ENCODE measurements around the gene PRR36. TPM values are rescaled to one million over a fixed set of nuclear protein-coding genes. Genes with fewer than 3 reads are reported as not detected.

PRR36 gene
- total RNA-seq, 1 donor, result not detected

GRCh38 chr19:7833225-7834099 is 40.7 kb downstream of the PRR36 start:
- Histone ChIP-seq H3K4me2 (ENCODE audit: insufficient read depth, low read length) (no peak overlapping the region), H2AFZ (ENCODE audit: low read length) (no peak overlapping the region), H3K79me2 (ENCODE audit: insufficient read depth, low read length) (peaks cover 43% of the 10 kb centered on the region), H3K36me3 (ENCODE audit: insufficient read depth, low read length) (no peaks in the 10 kb centered on the region), H3K27ac (ENCODE audit: low read depth, low read length) (peak overlapping the region; percentile 20), H3K9me3 (ENCODE audit: low read depth, low read length) (no peaks in the 10 kb centered on the region), H3K4me3 (ENCODE audit: insufficient read depth, low read length) (no peak overlapping the region), H4K20me1 (ENCODE audit: insufficient read depth, low read length) (peaks cover 12% of the 10 kb centered on the region), H3K27me3 (ENCODE audit: insufficient read depth, low read length) (no peaks in the 10 kb centered on the region), H3K4me1 (ENCODE audit: insufficient read depth, low read length) (peaks cover 28% of the 10 kb centered on the region)
- no peak for DNase-seq (ENCODE audit: insufficient read length, low spot score, missing footprints)
- no peak for TF ChIP-seq CTCF (IDR thresholded peaks at IDR 0.05; ENCODE audit: extremely low read depth, low read depth, low read length)

- no peak overlapping the region for H3K4me2 ChIP-seq (ENCODE audit: insufficient read depth, low read length)
- H4K20me1 ChIP-seq (ENCODE audit: insufficient read depth, low read length), result peaks cover 12% of the 10 kb centered on the region
- H3K9me3 ChIP-seq (ENCODE audit: low read depth, low read length), result no peaks in the 10 kb centered on the region
- no peak overlapping the region for H2AFZ ChIP-seq (ENCODE audit: low read length)
- H3K4me1 ChIP-seq (ENCODE audit: insufficient read depth, low read length), result peaks cover 24% of the 10 kb centered on the region
- no peak overlapping the region for H3K4me3 ChIP-seq (ENCODE audit: insufficient read depth, low read length)
- H3K27me3 ChIP-seq (ENCODE audit: insufficient read depth, low read length), result no peaks in the 10 kb centered on the region
- TF ChIP-seq CTCF (IDR thresholded peaks at IDR 0.05; ENCODE audit: extremely low read depth, low read depth, low read length), result no peak
- peaks cover 40% of the 10 kb centered on the region for H3K79me2 ChIP-seq (ENCODE audit: insufficient read depth, low read length)
- H3K36me3 ChIP-seq (ENCODE audit: insufficient read depth, low read length), result no peaks in the 10 kb centered on the region
- DNase-seq (ENCODE audit: insufficient read length, low spot score, missing footprints), result no peak
- no peak overlapping the region for H3K27ac ChIP-seq (ENCODE audit: low read depth, low read length)
Measured at GRCh38 chr19:7832781-7833180, 41.4 kb downstream of the PRR36 start.

GRCh38 chr19:7832009-7832408 is 42.2 kb downstream of the PRR36 start:
- no peaks in the 10 kb centered on the region for H3K9me3 ChIP-seq (ENCODE audit: low read depth, low read length)
- peak overlapping the region; percentile 74 for H3K4me3 ChIP-seq (ENCODE audit: insufficient read depth, low read length)
- no peak for TF ChIP-seq CTCF (IDR thresholded peaks at IDR 0.05; ENCODE audit: extremely low read depth, low read depth, low read length)
- H3K4me2 ChIP-seq (ENCODE audit: insufficient read depth, low read length), result peak overlapping the region; percentile 74
- H3K4me1 ChIP-seq (ENCODE audit: insufficient read depth, low read length), result peaks cover 19% of the 10 kb centered on the region
- no peak for DNase-seq (ENCODE audit: insufficient read length, low spot score, missing footprints)
- H3K27ac ChIP-seq (ENCODE audit: low read depth, low read length), result no peak overlapping the region
- no peaks in the 10 kb centered on the region for H3K36me3 ChIP-seq (ENCODE audit: insufficient read depth, low read length)
- H3K79me2 ChIP-seq (ENCODE audit: insufficient read depth, low read length), result peaks cover 38% of the 10 kb centered on the region
- H2AFZ ChIP-seq (ENCODE audit: low read length), result no peak overlapping the region
- H3K27me3 ChIP-seq (ENCODE audit: insufficient read depth, low read length), result no peaks in the 10 kb centered on the region
- peaks cover 12% of the 10 kb centered on the region for H4K20me1 ChIP-seq (ENCODE audit: insufficient read depth, low read length)

GRCh38 chr19:7831452-7831851 is 42.7 kb downstream of the PRR36 start:
- Histone ChIP-seq H3K4me2 (ENCODE audit: insufficient read depth, low read length) (peak overlapping the region; percentile 74), H3K79me2 (ENCODE audit: insufficient read depth, low read length) (peaks cover 38% of the 10 kb centered on the region), H2AFZ (ENCODE audit: low read length) (peak overlapping the region; percentile 0), H3K9me3 (ENCODE audit: low read depth, low read length) (no peaks in the 10 kb centered on the region), H3K27me3 (ENCODE audit: insufficient read depth, low read length) (no peaks in the 10 kb centered on the region), H3K36me3 (ENCODE audit: insufficient read depth, low read length) (no peaks in the 10 kb centered on the region), H3K4me1 (ENCODE audit: insufficient read depth, low read length) (peaks cover 19% of the 10 kb centered on the region), H3K4me3 (ENCODE audit: insufficient read depth, low read length) (peak overlapping the region; percentile 74), H3K27ac (ENCODE audit: low read depth, low read length) (no peak overlapping the region), H4K20me1 (ENCODE audit: insufficient read depth, low read length) (peaks cover 12% of the 10 kb centered on the region)
- peak; percentile 53 for TF ChIP-seq CTCF (IDR thresholded peaks at IDR 0.05; ENCODE audit: extremely low read depth, low read depth, low read length)
- peak; percentile 97 for DNase-seq (ENCODE audit: insufficient read length, low spot score, missing footprints)
